ENCODE measurements around the gene BAHCC1. TPM values are rescaled to one million over a fixed set of nuclear protein-coding genes. Genes with fewer than 3 reads are reported as not detected.

Gene BAHCC1
- total and polyA plus RNA-seq, 9 of the 15 experiments (the other 6 are each of a cell fraction or from before 2014, with no cell fraction given): 0.14 to 26.9 (median 5.0) TPM

- TF ChIP-seq ZNF395 (CRISPR knock-in tag; IDR thresholded peaks at IDR 0.05) (0 out of 2 replicates have a peak, but pooled peaks have one; percentile 44), POU5F1 (IDR thresholded peaks at IDR 0.05; ENCODE audit: borderline replicate concordance, low read depth, low read length, partially characterized antibody) (no peak), NCOR1 (IDR thresholded peaks at IDR 0.05) (peak; percentile 57), ZNF76 (CRISPR knock-in tag; IDR thresholded peaks at IDR 0.05; ENCODE audit: borderline replicate concordance) (no peak), ZNF444 (CRISPR knock-in tag; IDR thresholded peaks at IDR 0.05) (no peak), E2F5 (CRISPR knock-in tag; IDR thresholded peaks at IDR 0.05) (no peak), CGGBP1 (CRISPR knock-in tag; IDR thresholded peaks at IDR 0.05) (no peak), ZNF175 (CRISPR knock-in tag; IDR thresholded peaks at IDR 0.05; ENCODE audit: low read depth) (peak; percentile 52; the same call in 1 of the 2 replicates), ZNF589 (CRISPR knock-in tag; IDR thresholded peaks at IDR 0.05; ENCODE audit: low read depth) (peak; percentile 75; the same call in 1 of the 2 replicates), CSDE1 (IDR thresholded peaks at IDR 0.05) (no peak), CBX3 (IDR thresholded peaks at IDR 0.05; ENCODE audit: borderline replicate concordance in 1 of 2, low read length in 2 of 2) (peak in 1 of 2 experiments; percentile 72; a peak in 1 of 3 replicates), NRF1 (conservative IDR thresholded peaks at IDR 0.05 in 1 of 2, IDR thresholded peaks at IDR 0.05 in 1 of 2) (peak in 1 of 2 experiments; percentile 37; a peak in 3 of 4 replicates), KHSRP (IDR thresholded peaks at IDR 0.05) (no peak), MCM3 (IDR thresholded peaks at IDR 0.05) (no peak), PBX2 (CRISPR knock-in tag; IDR thresholded peaks at IDR 0.05; ENCODE audit: low read depth) (no peak), PBX2 (tag; conservative IDR thresholded peaks at IDR 0.05; ENCODE audit: low read depth) (no peak), VEZF1 (CRISPR knock-in tag; IDR thresholded peaks at IDR 0.05) (peak; percentile 78), MXD1 (CRISPR knock-in tag; IDR thresholded peaks at IDR 0.05; ENCODE audit: borderline replicate concordance, poor library complexity, severe bottlenecking) (no peak), POLR2A (conservative IDR thresholded peaks at IDR 0.05) (peak; percentile 65), FIP1L1 (IDR thresholded peaks at IDR 0.05; ENCODE audit: low read depth, low read length, poor library complexity, severe bottlenecking) (peak; percentile 11), KAT2B (IDR thresholded peaks at IDR 0.05; ENCODE audit: low read depth, low read length) (no peak)
Observed at GRCh38 chr17:81412490-81413093, 17.3 kb downstream of the BAHCC1 start (continued).
